Measurements from ENCODE around the gene ADAMTS12. TPM values are rescaled to one million over a fixed set of nuclear protein-coding genes. Genes with fewer than 3 reads are reported as not detected.

ADAMTS12 gene
- total RNA-seq, 2 experiments from 2014 or later: not detected

GRCh38 chr5:33748754-33749153 lies 143.0 kb downstream of the ADAMTS12 start:
- Mint-ChIP-seq H3K36me3 (ENCODE audit: low read depth) (no peaks in the 10 kb centered on the region), H3K9me3 (no peaks in the 10 kb centered on the region), H3K27me3 (peaks cover 1% of the 10 kb centered on the region), H3K27ac (no peak overlapping the region), H3K4me1 (ENCODE audit: low read depth) (no peaks in the 10 kb centered on the region), H3K4me3 (no peak overlapping the region)
- POLR2A ChIA-PET: no interaction called here
- DNase-seq (no peak), ATAC-seq (no peak)
- TF ChIP-seq CTCF (IDR thresholded peaks at IDR 0.05): no peak
- CTCF ChIA-PET: no interaction called here
- intact Hi-C loops (cut with micrococcal nuclease): no loop called here

GRCh38 chr5:33745101-33745770 lies 146.6 kb downstream of the ADAMTS12 start:
- H3K36me3 Mint-ChIP-seq (ENCODE audit: low read depth): no peaks in the 10 kb centered on the region
- POLR2A ChIA-PET: no interaction called here
- CTCF ChIA-PET: no interaction called here
- H3K9me3 Mint-ChIP-seq: no peaks in the 10 kb centered on the region
- intact Hi-C loops (cut with micrococcal nuclease): no loop called here
- TF ChIP-seq CTCF (IDR thresholded peaks at IDR 0.05): no peak
- no peaks in the 10 kb centered on the region for H3K4me1 Mint-ChIP-seq (ENCODE audit: low read depth)
- no peak for DNase-seq
- no peak overlapping the region for H3K4me3 Mint-ChIP-seq
- no peak overlapping the region for H3K27ac Mint-ChIP-seq
- ATAC-seq: no peak
- no peaks in the 10 kb centered on the region for H3K27me3 Mint-ChIP-seq

GRCh38 chr5:33743099-33743498 lies 148.7 kb downstream of the ADAMTS12 start:
- no peak overlapping the region for H3K4me3 Mint-ChIP-seq
- intact Hi-C loops (cut with micrococcal nuclease): no loop called here
- POLR2A ChIA-PET: no interaction called here
- H3K36me3 Mint-ChIP-seq (ENCODE audit: low read depth): no peaks in the 10 kb centered on the region
- no peaks in the 10 kb centered on the region for H3K4me1 Mint-ChIP-seq (ENCODE audit: low read depth)
- DNase-seq (no peak), ATAC-seq (no peak)
- H3K9me3 Mint-ChIP-seq: no peaks in the 10 kb centered on the region
- H3K27ac Mint-ChIP-seq: no peak overlapping the region
- no peak for TF ChIP-seq CTCF (IDR thresholded peaks at IDR 0.05)
- no peaks in the 10 kb centered on the region for H3K27me3 Mint-ChIP-seq
- CTCF ChIA-PET: interaction anchor here (1.7 kb wide), 1 partner anchor 192 kb away, joined by 7 read pairs; no protein-coding TSS in a partner anchor

GRCh38 chr5:33742181-33742580 lies 149.6 kb downstream of the ADAMTS12 start:
- ChIA-PET CTCF (interaction anchor here (1.7 kb wide), 1 partner anchor 193 kb away, joined by 7 read pairs; no protein-coding TSS in a partner anchor), POLR2A (no interaction called here)
- Mint-ChIP-seq H3K4me1 (ENCODE audit: low read depth) (no peaks in the 10 kb centered on the region), H3K4me3 (no peak overlapping the region), H3K27ac (no peak overlapping the region), H3K9me3 (no peaks in the 10 kb centered on the region), H3K36me3 (ENCODE audit: low read depth) (no peaks in the 10 kb centered on the region), H3K27me3 (no peaks in the 10 kb centered on the region)
- DNase-seq (no peak), ATAC-seq (no peak)
- no peak for TF ChIP-seq CTCF (IDR thresholded peaks at IDR 0.05)
- intact Hi-C loops (cut with micrococcal nuclease): no loop called here

- no peak overlapping the region for H3K27ac Mint-ChIP-seq
- DNase-seq (no peak), ATAC-seq (no peak)
- H3K9me3 Mint-ChIP-seq: no peaks in the 10 kb centered on the region
- ChIA-PET POLR2A (no interaction called here), CTCF (no interaction called here)
- no peak for TF ChIP-seq CTCF (IDR thresholded peaks at IDR 0.05)
- H3K4me3 Mint-ChIP-seq: no peak overlapping the region
- H3K4me1 Mint-ChIP-seq (ENCODE audit: low read depth): no peaks in the 10 kb centered on the region
- intact Hi-C loops (cut with micrococcal nuclease): no loop called here
- no peaks in the 10 kb centered on the region for H3K36me3 Mint-ChIP-seq (ENCODE audit: low read depth)
- H3K27me3 Mint-ChIP-seq: peaks cover 2% of the 10 kb centered on the region
These were observed 152.8 kb downstream of the ADAMTS12 start for GRCh38 chr5:33738967-33739366.

All from activated CD8-positive, alpha-beta T cell treated with anti-CD3 and anti-CD28 coated beads for 36 hours (primary cell).